Activated CD8-positive, alpha-beta memory T cell treated with anti-CD3 and anti-CD28 coated beads, Interleukin-2, amount 50 U/mL, for 48 hours (primary cell): Measurements from ENCODE around the gene SELP.

Experiments used
- DNase-seq: peaks from one replicate; pipeline ENCODE4 v3.0.0-alpha.2; 2020

Gene SELP

GRCh38 chr1:169572187-169572586 lies 57.7 kb downstream of the SELP start:
- no peak for DNase-seq

DNA sequence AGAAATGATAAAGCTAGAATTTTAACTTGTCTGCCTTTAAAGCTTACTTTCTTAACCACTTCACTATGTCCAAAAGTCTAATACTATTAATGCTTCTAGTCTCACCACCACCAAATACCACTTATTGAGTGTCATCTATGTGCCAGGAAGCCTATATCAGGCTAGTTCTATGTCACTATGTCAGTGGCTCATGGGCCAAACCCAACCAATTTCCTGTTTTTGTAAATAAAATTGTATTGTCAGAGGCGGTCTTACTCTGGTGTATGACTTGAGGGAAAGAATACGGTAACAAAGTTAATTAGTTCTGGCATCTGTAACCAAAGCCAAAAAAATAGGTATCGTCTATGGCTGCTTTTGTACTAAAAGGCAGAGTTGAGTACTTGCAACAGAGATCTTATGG lies 58.5 kb downstream of the SELP start:
- DNase-seq = no peak

GRCh38 chr1:169570172-169570574 lies 59.8 kb downstream of the SELP start:
- no peak for DNase-seq

DNA sequence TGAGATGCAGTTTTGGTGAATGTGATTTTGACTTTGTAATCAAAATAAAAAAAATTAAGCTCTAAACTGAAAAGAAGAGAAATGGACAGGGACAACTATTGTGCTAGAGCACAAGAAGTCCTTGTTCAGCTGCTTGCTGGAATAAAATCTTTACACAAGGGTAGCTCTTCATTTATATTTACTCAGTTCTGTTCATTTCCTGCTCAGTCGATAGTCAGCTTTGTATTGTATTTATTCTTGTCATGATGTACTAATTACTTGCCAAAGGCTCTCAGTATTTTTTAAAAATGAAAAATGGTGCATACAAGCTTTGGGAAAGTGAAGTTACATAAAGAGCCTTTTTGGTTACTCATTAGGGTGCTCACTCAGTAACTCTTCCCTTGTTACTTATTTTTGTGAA lies 61.4 kb downstream of the SELP start:
- no peak for DNase-seq

DNA sequence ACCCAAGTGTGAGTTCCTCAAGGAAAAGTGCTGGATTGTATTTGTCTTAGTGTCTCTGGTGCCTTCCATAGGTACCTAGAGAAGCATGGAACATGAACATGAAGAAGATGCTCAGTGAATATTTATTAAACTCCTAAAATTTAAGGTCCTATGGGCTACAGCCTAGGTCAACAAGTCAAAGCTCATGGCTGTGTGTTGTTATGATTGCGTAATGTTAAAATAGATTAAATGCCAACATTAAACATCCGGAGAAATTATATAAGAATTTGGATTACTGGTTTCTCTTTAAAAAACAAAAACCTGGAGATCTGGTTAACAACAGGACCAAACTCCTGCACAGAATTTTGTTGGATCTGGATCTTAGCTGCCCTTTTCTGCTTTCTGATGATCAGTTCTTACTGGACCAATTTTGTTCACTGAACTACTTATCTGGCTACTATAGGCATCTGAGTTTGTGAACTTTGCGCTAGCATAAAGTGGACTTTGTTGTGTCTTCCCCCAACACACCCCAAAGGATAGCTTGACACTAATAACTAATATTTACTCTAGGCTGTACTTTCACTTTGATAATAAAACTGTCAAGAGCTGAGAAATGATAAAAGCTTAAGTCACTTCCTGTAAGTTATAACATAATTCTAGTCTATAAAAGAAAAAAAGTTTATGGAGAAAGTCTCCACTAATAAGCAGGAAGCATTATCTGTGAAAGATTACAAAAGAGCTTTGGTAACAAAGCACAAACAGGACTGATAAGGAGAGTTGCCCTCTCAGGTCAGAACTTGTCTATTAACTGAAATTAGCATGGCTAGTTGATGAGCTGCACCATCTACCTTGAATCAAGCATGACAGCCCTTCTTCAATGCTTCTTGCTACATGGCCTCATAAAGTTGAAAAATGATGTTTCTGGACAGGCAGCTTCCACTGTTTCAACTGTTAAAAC lies 64.3 kb downstream of the SELP start:
- DNase-seq = no peak

GRCh38 chr1:169563650-169564049 lies 66.3 kb downstream of the SELP start:
- no peak for DNase-seq

- DNase-seq = no peak
Observed at GRCh38 chr1:169563019-169563615, 66.8 kb downstream of the SELP start.

- no peak for DNase-seq
Observed at GRCh38 chr1:169561692-169562091, 68.2 kb downstream of the SELP start.

DNA sequence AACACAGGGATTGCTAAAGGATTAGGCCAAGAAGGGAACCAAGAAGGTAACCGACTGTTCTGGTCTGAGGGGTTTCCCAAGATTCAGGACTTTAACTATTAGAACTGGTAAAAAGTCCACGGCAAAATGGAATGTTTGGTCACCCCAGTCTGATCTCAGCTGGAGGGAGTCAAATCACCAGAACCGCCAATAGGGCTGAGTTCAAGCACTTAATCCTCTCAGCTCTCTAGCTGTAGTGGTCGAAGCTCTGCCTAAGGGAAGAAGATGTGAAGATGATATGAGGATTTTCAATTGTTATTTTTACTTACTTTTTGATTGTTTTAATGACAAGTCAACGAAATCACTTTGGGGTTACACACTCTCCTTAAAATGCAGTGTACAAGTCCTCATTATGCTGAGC lies 72.8 kb downstream of the SELP start:
- DNase-seq = no peak

DNA sequence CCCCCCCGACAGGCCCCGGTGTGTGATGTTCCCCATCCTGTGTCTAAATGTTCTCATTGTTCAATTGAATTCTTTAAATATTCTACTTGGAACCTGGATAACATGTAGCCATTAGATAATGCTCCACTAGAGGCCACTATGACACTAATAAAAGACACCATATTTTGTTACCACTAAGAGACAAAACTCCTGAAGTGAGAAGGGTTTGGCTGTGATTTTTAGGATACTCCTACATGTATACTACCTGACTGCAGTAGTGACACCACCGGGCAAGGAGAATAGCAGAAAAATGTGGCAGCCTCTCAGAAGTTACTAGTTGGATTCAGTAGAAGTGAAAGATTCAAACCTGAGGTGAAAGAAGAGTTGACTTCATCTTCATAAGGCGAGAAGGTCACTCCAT lies 79.6 kb downstream of the SELP start:
- no peak for DNase-seq

DNA sequence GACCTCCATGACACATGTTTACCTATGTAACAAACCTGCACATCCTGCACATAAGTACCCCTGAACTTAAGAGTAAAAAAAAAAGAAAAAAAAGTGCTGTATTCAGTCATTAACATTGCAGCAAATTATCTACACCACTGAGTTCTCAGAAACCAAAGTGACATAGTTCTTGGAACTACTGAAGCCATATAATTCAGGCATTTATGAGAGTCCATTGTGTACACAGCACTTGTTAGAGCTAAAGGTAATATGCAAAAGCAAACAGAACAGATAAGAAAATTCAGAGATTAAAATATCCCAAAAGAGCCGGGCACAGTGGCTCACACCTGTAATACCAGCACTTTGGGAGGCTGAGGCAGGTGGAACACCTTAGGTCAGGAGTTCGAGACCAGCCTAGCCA lies 81.6 kb downstream of the SELP start:
- DNase-seq = no peak

GRCh38 chr1:169546087-169546995 lies 83.6 kb downstream of the SELP start:
- no peak for DNase-seq

DNA sequence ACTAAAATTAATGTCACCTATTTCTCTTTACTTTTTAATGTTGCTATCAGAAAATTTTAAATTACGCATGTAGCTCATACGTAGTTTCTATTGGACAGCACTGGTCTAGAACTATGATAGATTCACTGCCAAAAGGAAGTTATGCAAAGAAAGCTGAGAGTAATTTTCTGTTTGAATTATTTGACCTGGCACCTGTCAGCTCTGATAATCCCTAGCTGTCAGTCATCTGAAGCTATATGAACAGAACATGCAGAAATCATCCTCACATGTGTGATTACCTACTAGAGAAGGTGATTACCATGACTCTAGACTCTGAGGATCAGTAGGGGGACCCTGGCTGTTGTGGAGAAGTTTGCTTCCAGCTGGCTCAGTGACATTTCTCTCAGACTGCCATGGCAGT lies 84.5 kb downstream of the SELP start:
- no peak for DNase-seq

GRCh38 chr1:169538998-169539871 lies 90.7 kb downstream of the SELP start:
- no peak for DNase-seq
